HEK293 (cell line): Measurements from ENCODE around the gene KRTAP25-1.

Experiments
- CTCF ChIA-PET: fragments of 350-600 bp; formaldehyde crosslinking; extraction: SDS; loops from one replicate; lab custom pipeline; 2021; ENCODE audit warnings: antibody characterized with exemption; lab: Yijun Ruan, JAX
- POLR2A ChIA-PET: fragments of 300-600 bp; formaldehyde crosslinking; extraction: SDS; loops from one replicate; lab custom pipeline; 2020; ENCODE audit warnings: antibody characterized with exemption, inconsistent platforms; lab: Yijun Ruan, JAX
- H3K27ac ChIP-seq: fragments of 200-500 bp; sonication (Bioruptor generic); 2 replicates; pipeline ENCODE4 v1.5.1; 2014; ENCODE audit warnings: low read depth, low read length, control low read depth, inconsistent platforms; ENCODE audit errors: extremely low read depth
- H3K36me3 ChIP-seq, 2 experiments: fragments of 200-500 bp in 1 of 2; sonication (Bioruptor generic) in 1 of 2; 1 replicate in 1 of 2; 2 replicates in 1 of 2; pipeline ENCODE4 v1.5.1; 2014 to 2017; ENCODE audit warnings: inconsistent platforms in 2 of 2, low read length in 2 of 2; ENCODE audit not compliant: control insufficient read depth in 2 of 2, insufficient read depth in 1 of 2
- H3K4me1 ChIP-seq: fragments of 200-500 bp; sonication (Bioruptor generic); 2 replicates; pipeline ENCODE4 v1.5.1; 2014; ENCODE audit warnings: mild to moderate bottlenecking, low read length, inconsistent platforms; ENCODE audit not compliant: control insufficient read depth, insufficient read depth
- H3K4me3 ChIP-seq: 2 replicates; pipeline ENCODE4 v1.5.1; 2011; ENCODE audit warnings: low read depth, mild to moderate bottlenecking, control low read depth, low read length, moderate library complexity
- H3K9me3 ChIP-seq: fragments of 200-500 bp; sonication (Bioruptor generic); 2 replicates; pipeline ENCODE4 v1.5.1; 2014; ENCODE audit warnings: low read depth, low read length, inconsistent platforms; ENCODE audit not compliant: control insufficient read depth, insufficient read depth
- HOXD13 ChIP-seq: sonication (generic); formaldehyde crosslinking; IDR thresholded peaks from 2 replicates; pipeline ENCODE4 v1.8.0; 2022; ENCODE audit warnings: missing genetic modification reagents, borderline replicate concordance
- KLF16 ChIP-seq: fragments of 450-650 bp; formaldehyde crosslinking; IDR thresholded peaks from 2 replicates; pipeline ENCODE4 v1.5.1; 2017; ENCODE audit warnings: missing biosample characterization, missing genetic modification characterization
- OVOL3 ChIP-seq: fragments of 450-650 bp; formaldehyde crosslinking; IDR thresholded peaks from 2 replicates; pipeline ENCODE4 v1.5.1; 2016; ENCODE audit warnings: missing biosample characterization, missing genetic modification characterization
- PRDM4 ChIP-seq: fragments of 450-650 bp; formaldehyde crosslinking; IDR thresholded peaks from 2 replicates; pipeline ENCODE4 v1.5.1; 2017; ENCODE audit warnings: missing biosample characterization, missing genetic modification characterization
- REPIN1 ChIP-seq: fragments of 450-650 bp; formaldehyde crosslinking; IDR thresholded peaks from 2 replicates; pipeline ENCODE4 v1.5.1; 2017; ENCODE audit warnings: missing biosample characterization, missing genetic modification characterization, low read depth
- SP3 ChIP-seq: fragments of 450-650 bp; formaldehyde crosslinking; IDR thresholded peaks from 2 replicates; pipeline ENCODE4 v1.5.1; 2016; ENCODE audit warnings: missing biosample characterization, missing genetic modification characterization
- ZBTB10 ChIP-seq: fragments of 450-650 bp; formaldehyde crosslinking; IDR thresholded peaks from 2 replicates; pipeline ENCODE4 v1.5.1; 2016; ENCODE audit warnings: missing biosample characterization, missing genetic modification characterization
- ZBTB48 ChIP-seq: fragments of 450-650 bp; formaldehyde crosslinking; IDR thresholded peaks from 2 replicates; pipeline ENCODE4 v1.5.1; 2016; ENCODE audit warnings: missing biosample characterization, missing genetic modification characterization
- ZBTB49 ChIP-seq: fragments of 450-650 bp; formaldehyde crosslinking; IDR thresholded peaks from 2 replicates; pipeline ENCODE4 v1.5.1; 2016; ENCODE audit warnings: missing biosample characterization, missing genetic modification characterization, low read depth
- ZBTB6 ChIP-seq: fragments of 450-650 bp; formaldehyde crosslinking; IDR thresholded peaks from 2 replicates; pipeline ENCODE4 v1.5.1; 2017; ENCODE audit warnings: missing biosample characterization, missing genetic modification characterization
- ZFHX2 ChIP-seq: fragments of 450-650 bp; formaldehyde crosslinking; conservative IDR thresholded peaks from 2 replicates; pipeline ENCODE4 v1.5.1; 2016; ENCODE audit warnings: missing biosample characterization, missing genetic modification characterization
- ZNF112 ChIP-seq: fragments of 450-650 bp; formaldehyde crosslinking; IDR thresholded peaks from 2 replicates; pipeline ENCODE4 v1.5.0; 2017; ENCODE audit warnings: missing biosample characterization, missing genetic modification characterization
- ZNF155 ChIP-seq: fragments of 450-650 bp; formaldehyde crosslinking; IDR thresholded peaks from 2 replicates; pipeline ENCODE4 v1.5.1; 2016; ENCODE audit warnings: missing biosample characterization, missing genetic modification characterization
- ZNF239 ChIP-seq: fragments of 450-650 bp; formaldehyde crosslinking; IDR thresholded peaks from 2 replicates; pipeline ENCODE4 v1.5.1; 2016; ENCODE audit warnings: missing biosample characterization, missing genetic modification characterization
- ZNF37A ChIP-seq: fragments of 450-650 bp; IDR thresholded peaks from 2 replicates; pipeline ENCODE4 v1.5.1; 2018; ENCODE audit warnings: missing biosample characterization, missing genetic modification characterization
- ZNF394 ChIP-seq: fragments of 450-650 bp; formaldehyde crosslinking; IDR thresholded peaks from 2 replicates; pipeline ENCODE4 v1.5.1; 2016; ENCODE audit warnings: missing biosample characterization, missing genetic modification characterization, mild to moderate bottlenecking, moderate library complexity, borderline replicate concordance
- ZNF416 ChIP-seq: fragments of 450-650 bp; formaldehyde crosslinking; IDR thresholded peaks from 2 replicates; pipeline ENCODE4 v1.5.1; 2016; ENCODE audit warnings: missing biosample characterization, missing genetic modification characterization
- ZNF529 ChIP-seq: fragments of 450-650 bp; formaldehyde crosslinking; IDR thresholded peaks from 2 replicates; pipeline ENCODE4 v1.5.1; 2017; ENCODE audit warnings: missing genetic modification characterization, missing biosample characterization; ENCODE audit not compliant: insufficient replicate concordance
- ZNF585B ChIP-seq: fragments of 450-650 bp; formaldehyde crosslinking; IDR thresholded peaks from 2 replicates; pipeline ENCODE4 v1.5.1; 2016; ENCODE audit warnings: missing biosample characterization, missing genetic modification characterization
- ZNF629 ChIP-seq: fragments of 450-650 bp; formaldehyde crosslinking; IDR thresholded peaks from 2 replicates; pipeline ENCODE4 v1.5.1; 2017; ENCODE audit warnings: missing biosample characterization, missing genetic modification characterization
- ZSCAN16 ChIP-seq: fragments of 450-650 bp; formaldehyde crosslinking; IDR thresholded peaks from 2 replicates; pipeline ENCODE4 v1.5.1; 2016; ENCODE audit warnings: missing biosample characterization, missing genetic modification characterization

Gene KRTAP25-1

GRCh38 chr21:30337276-30337744 is 48.0 kb upstream of the KRTAP25-1 start, which contains the start of gene KRTAP27-1:
KRTAP27-1 (minus strand) TSS chr21:30337694; CDS start chr21:30337668, 26 bp downstream.
- no peak for TF ChIP-seq ZNF629
- no peak for TF ChIP-seq ZNF37A (tag by site-specific recombination)
- TF ChIP-seq ZBTB6: no peak
- no peak for TF ChIP-seq ZNF394 (tag by site-specific recombination)
- TF ChIP-seq PRDM4 (tag by site-specific recombination): no peak
- TF ChIP-seq ZNF112 (tag by site-specific recombination): no peak
- no peak for TF ChIP-seq ZNF155 (tag by site-specific recombination)
- TF ChIP-seq ZFHX2: no peak
- no peak for TF ChIP-seq OVOL3 (tag by site-specific recombination)
- TF ChIP-seq ZNF416 (tag by site-specific recombination): no peak
- TF ChIP-seq ZBTB10 (tag by site-specific recombination): no peak
- no peak for TF ChIP-seq SP3 (tag by site-specific recombination)
- TF ChIP-seq ZNF529 (tag by site-specific recombination): no peak
- no peak for TF ChIP-seq ZNF585B (tag by site-specific recombination)
- H3K4me3 ChIP-seq: no peak within 1 kb of the TSS
- H3K9me3 ChIP-seq: no peaks in the 10 kb centered on the region
- CTCF ChIA-PET: interaction anchor here (0.6 to 2.4 kb wide), 6 partner anchors 72 to 749 kb away, joined by 3 to 8 read pairs (median 4); no protein-coding TSS in a partner anchor
- POLR2A ChIA-PET: no interaction called here
- no peaks in the 10 kb centered on the region for H3K4me1 ChIP-seq
- no peaks in the 10 kb centered on the region for H3K36me3 ChIP-seq
- no peak within 1 kb of the TSS for H3K27ac ChIP-seq

- H3K36me3 ChIP-seq: no peaks in the 10 kb centered on the region
- H3K4me1 ChIP-seq: no peaks in the 10 kb centered on the region
- no peaks in the 10 kb centered on the region for H3K9me3 ChIP-seq
- ChIA-PET CTCF (interaction anchor here (0.6 to 2.4 kb wide), 3 partner anchors 72 to 101 kb away, joined by 3 to 8 read pairs (median 7); no protein-coding TSS in a partner anchor), POLR2A (no interaction called here)
- no peak for TF ChIP-seq HOXD13 (CRISPR knock-in tag)
- H3K4me3 ChIP-seq: no peak overlapping the region
- no peak overlapping the region for H3K27ac ChIP-seq
These were observed 47.3 kb upstream of the KRTAP25-1 start for GRCh38 chr21:30336596-30336995.

- H3K4me1 ChIP-seq: no peaks in the 10 kb centered on the region
- CTCF ChIA-PET: interaction anchor here (0.7 to 1.0 kb wide), 2 partner anchors 8 to 11 kb away, joined by 3 to 4 read pairs; no protein-coding TSS in a partner anchor
- H3K4me3 ChIP-seq: no peak overlapping the region
- no peaks in the 10 kb centered on the region for H3K9me3 ChIP-seq
- no peak overlapping the region for H3K27ac ChIP-seq
- no peaks in the 10 kb centered on the region for H3K36me3 ChIP-seq
- POLR2A ChIA-PET: no interaction called here
- no peak for TF ChIP-seq ZSCAN16
- no peak for TF ChIP-seq ZBTB48 (tag by site-specific recombination)
- TF ChIP-seq KLF16 (tag by site-specific recombination): no peak
- no peak for TF ChIP-seq REPIN1 (tag by site-specific recombination)
- no peak for TF ChIP-seq ZBTB49
- TF ChIP-seq ZNF239 (tag by site-specific recombination): no peak
These were observed 44.4 kb upstream of the KRTAP25-1 start for GRCh38 chr21:30333736-30334135.
